Transverse colon (tissue), 4 donors: ENCODE data around the gene RPRD1B. TPM values are rescaled to one million over a fixed set of nuclear protein-coding genes. Genes with fewer than 3 reads are reported as not detected.

Experiments
- DNase-seq: peaks from one replicate; pipeline ENCODE4 v3.0.0-alpha.2; 2019
- H3K27ac ChIP-seq, 4 donors: fragments of 200-600 bp; sonication (generic); 2 replicates each; pipeline ENCODE4 v1.5.1; 2016 to 2018; ENCODE audit warnings: inconsistent platforms in 4 of 4
- H3K27me3 ChIP-seq: fragments of 200-600 bp; sonication (generic); 2 replicates; pipeline ENCODE4 v1.5.1; 2017; ENCODE audit warnings: inconsistent platforms
- H3K36me3 ChIP-seq, 4 donors: fragments of 200-600 bp; sonication (generic); 2 replicates each; pipeline ENCODE4 v1.5.1; 2017 to 2019; ENCODE audit warnings: inconsistent platforms in 4 of 4
- H3K4me1 ChIP-seq, 4 donors: fragments of 200-600 bp; sonication (generic); 2 replicates each; pipeline ENCODE4 v1.5.1; 2017 to 2020; ENCODE audit warnings: inconsistent platforms in 4 of 4
- H3K4me3 ChIP-seq, 4 donors: fragments of 200-600 bp; sonication (generic); 1 replicate in 1 of 4; 2 replicates in 3 of 4; pipeline versions ENCODE4 v1.5.1 to v1.6.1; 2017 to 2019; ENCODE audit warnings: inconsistent platforms in 4 of 4
- H3K9me3 ChIP-seq, 2 donors: fragments of 200-600 bp; sonication (generic); 2 replicates each; pipeline ENCODE4 v1.5.1; 2017 to 2019; ENCODE audit warnings: inconsistent platforms in 2 of 2
- EP300 ChIP-seq: sonication (generic); formaldehyde crosslinking; IDR thresholded peaks from one replicate; pipeline ENCODE4 v1.6.1; 2017; ENCODE audit warnings: antibody characterized with exemption, low read depth
- POLR2A ChIP-seq: fragments of 450-650 bp; IDR thresholded peaks from one replicate; pipeline ENCODE4 v1.6.1; 2016; ENCODE audit warnings: antibody characterized with exemption, mild to moderate bottlenecking, moderate library complexity
- POLR2AphosphoS5 ChIP-seq, 3 donors: sonication (generic); formaldehyde crosslinking; IDR thresholded peaks; one replicate each; pipeline ENCODE4 v1.6.1; 2016; ENCODE audit warnings: antibody characterized with exemption in 3 of 3
- WGBS, 2 donors: methylation state at CpG; one replicate each; pipeline ENCODE4 v1.1.5; 2018; ENCODE audit warnings: low coverage in 1 of 2; 5-methylcytosine and 5-hydroxymethylcytosine counted together
- in situ Hi-C, 4 donors: fragments of 200-750 bp; cut with MboI; loops; one replicate each; pipeline versions ENCODE4 v1.15.0 to v1.15.1; 2017; ENCODE audit warnings: low sequenced_read_pairs in 3 of 4, low pct_ligation_motif_present in 1 of 4, low pct_unique_long_range_greater_than_20kb in 1 of 4
- intact Hi-C: fragments of 100-400 bp; cut with DNase I; formaldehyde crosslinking; loops from one replicate; pipeline ENCODE4 v1.15.1; 2023; ENCODE audit warnings: low total_unique reads
- total RNA-seq, 4 donors: library from RNA; depleted of rRNA; stranded (reverse); fragments of >200 nt; gene quantifications; one replicate each; pipeline ENCODE4 v1.1.0, GENCODE V29; 2016
- TF ChIP-seq, protein P1 (sequence below), 5 experiments: fragments of 200-600 bp in 3 of 5; fragments of 450-650 bp in 2 of 5; sonication (generic) in 3 of 5; IDR thresholded peaks; 1 replicate in 2 of 5; 2 replicates in 3 of 5; pipeline ENCODE4 v1.5.1; 2016 to 2017; ENCODE audit warnings: antibody characterized with exemption in 5 of 5, inconsistent platforms in 3 of 5, mild to moderate bottlenecking in 2 of 5, moderate library complexity in 1 of 5

The RPRD1B gene
- total RNA-seq, 4 donors from 2014 or later: 16.5 to 35.9 (median 21.0) TPM

DNA sequence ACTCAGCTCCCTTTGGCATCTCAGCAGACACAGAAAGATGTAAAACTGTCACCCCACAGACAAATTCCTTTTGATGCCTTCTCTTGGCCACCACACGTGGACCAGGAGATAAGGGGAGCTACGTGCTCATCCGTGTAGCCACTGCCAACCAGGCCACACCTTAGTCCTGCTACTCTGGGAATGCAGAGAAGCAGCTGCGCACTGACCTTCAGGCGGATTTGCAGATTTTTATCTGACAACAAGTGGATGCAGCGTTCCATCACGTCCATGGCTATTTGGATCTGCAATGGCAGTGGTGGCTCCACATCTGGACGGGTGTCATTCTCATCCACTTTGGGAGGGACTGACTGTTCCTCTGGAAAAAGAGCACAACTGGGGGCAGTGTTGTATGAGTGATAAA, 31.1 kb upstream of the RPRD1B start:
- no peak for DNase-seq
- H3K36me3 ChIP-seq: peaks cover 0 to 49% (median 16%) of the 10 kb centered on the region in 4 donors
- no peak overlapping the region for H3K4me3 ChIP-seq
- H3K4me1 ChIP-seq: no peaks in the 10 kb centered on the region
- H3K27me3 ChIP-seq: no peaks in the 10 kb centered on the region
- TF ChIP-seq POLR2AphosphoS5 (IDR thresholded peaks at IDR 0.05) (no peak), POLR2A (no peak), EP300 (no peak)
- TF ChIP-seq, protein P1, sequence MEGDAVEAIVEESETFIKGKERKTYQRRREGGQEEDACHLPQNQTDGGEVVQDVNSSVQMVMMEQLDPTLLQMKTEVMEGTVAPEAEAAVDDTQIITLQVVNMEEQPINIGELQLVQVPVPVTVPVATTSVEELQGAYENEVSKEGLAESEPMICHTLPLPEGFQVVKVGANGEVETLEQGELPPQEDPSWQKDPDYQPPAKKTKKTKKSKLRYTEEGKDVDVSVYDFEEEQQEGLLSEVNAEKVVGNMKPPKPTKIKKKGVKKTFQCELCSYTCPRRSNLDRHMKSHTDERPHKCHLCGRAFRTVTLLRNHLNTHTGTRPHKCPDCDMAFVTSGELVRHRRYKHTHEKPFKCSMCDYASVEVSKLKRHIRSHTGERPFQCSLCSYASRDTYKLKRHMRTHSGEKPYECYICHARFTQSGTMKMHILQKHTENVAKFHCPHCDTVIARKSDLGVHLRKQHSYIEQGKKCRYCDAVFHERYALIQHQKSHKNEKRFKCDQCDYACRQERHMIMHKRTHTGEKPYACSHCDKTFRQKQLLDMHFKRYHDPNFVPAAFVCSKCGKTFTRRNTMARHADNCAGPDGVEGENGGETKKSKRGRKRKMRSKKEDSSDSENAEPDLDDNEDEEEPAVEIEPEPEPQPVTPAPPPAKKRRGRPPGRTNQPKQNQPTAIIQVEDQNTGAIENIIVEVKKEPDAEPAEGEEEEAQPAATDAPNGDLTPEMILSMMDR (IDR thresholded peaks at IDR 0.05): no peak
- H3K9me3 ChIP-seq: no peaks in the 10 kb centered on the region
- in situ Hi-C loops (no loop called here), intact Hi-C loops (no loop called here)
- WGBS, 2 donors: 88% methylated on average over 8 of the region's 8 CpGs; no CpG with 5 or more reads in 1 of the 2 donors
- no peak overlapping the region for H3K27ac ChIP-seq

DNA sequence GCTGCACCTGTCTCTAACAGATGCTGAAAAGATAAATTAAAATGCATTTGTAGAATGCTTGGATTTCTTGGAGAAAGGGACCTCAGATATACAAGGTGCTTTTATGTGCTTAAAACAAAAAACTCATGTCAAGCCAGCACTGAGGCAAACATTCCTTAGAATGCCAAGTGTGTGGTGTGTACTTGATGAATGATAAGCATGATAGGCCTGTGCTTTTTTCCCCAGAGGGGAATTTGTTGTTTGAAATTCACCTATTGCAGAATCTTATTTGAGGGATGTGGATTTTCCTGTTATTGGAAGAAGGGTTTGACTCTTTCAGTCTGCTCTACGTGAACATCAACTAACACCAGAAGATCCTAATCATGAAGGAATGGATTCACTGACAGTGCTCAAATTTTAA, 29.1 kb upstream of the RPRD1B start:
- H3K4me1 ChIP-seq: no peaks in the 10 kb centered on the region
- DNase-seq: no peak
- H3K4me3 ChIP-seq: no peak overlapping the region
- H3K27ac ChIP-seq: no peak overlapping the region
- peaks cover 0 to 32% (median 8%) of the 10 kb centered on the region in 4 donors for H3K36me3 ChIP-seq
- H3K9me3 ChIP-seq: no peaks in the 10 kb centered on the region
- intact Hi-C loops: no loop called here
- TF ChIP-seq POLR2AphosphoS5 (IDR thresholded peaks at IDR 0.05) (no peak), POLR2A (no peak), EP300 (no peak)
- TF ChIP-seq, protein P1 (IDR thresholded peaks at IDR 0.05): no peak
- H3K27me3 ChIP-seq: no peaks in the 10 kb centered on the region
- WGBS, 2 donors: 100% methylated on average over 1 of the region's 1 CpG
- in situ Hi-C loops: no loop called here

DNA sequence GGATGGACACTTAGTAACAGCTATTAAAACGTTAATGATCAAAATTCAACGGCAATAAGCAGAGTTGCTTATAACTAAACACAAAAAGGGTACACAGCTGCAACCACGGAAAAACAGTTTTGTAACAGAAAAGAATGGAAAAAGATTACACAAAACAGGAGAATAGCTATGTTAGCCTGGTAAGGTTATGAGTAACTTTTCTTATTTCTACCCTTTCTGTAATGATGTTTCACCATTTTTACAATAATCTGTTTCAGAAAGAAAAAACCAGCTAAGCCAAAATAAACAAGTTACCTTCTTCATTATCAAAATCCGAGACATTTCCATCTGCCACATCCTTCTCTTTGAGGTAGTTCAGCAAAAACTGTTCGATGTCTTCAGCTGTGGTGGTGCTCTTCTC, 27.6 kb upstream of the RPRD1B start:
- H3K36me3 ChIP-seq: peaks cover 0 to 24% (median 5%) of the 10 kb centered on the region in 4 donors
- intact Hi-C loops (no loop called here), in situ Hi-C loops (no loop called here)
- no peaks in the 10 kb centered on the region for H3K9me3 ChIP-seq
- 75 to 89% methylated on average over 5 of the region's 5 CpGs for WGBS, 2 donors
- DNase-seq: no peak
- no peak overlapping the region for H3K4me3 ChIP-seq
- no peaks in the 10 kb centered on the region for H3K27me3 ChIP-seq
- no peaks in the 10 kb centered on the region for H3K4me1 ChIP-seq
- no peak for TF ChIP-seq POLR2AphosphoS5 (IDR thresholded peaks at IDR 0.05)
- no peak overlapping the region for H3K27ac ChIP-seq

DNA sequence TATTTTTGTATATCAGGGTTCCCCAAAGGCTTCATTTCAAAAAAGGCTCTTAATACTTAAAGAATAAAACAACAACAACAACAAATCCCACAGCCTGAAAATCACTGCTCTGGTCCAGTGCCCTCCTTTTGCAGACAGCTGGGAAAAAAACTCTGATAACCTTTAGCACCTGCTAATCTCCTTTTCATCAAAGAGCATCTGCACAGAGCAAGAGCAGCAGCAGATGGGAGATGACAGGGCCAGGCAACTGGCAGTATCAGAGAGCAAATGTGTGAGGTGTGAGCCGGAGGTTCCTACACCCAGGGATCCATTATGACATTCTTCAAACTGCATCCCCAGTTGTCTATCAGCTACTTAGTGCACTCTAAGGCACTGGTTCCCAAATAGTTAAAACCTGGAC, 26.0 kb upstream of the RPRD1B start:
- H3K9me3 ChIP-seq: no peaks in the 10 kb centered on the region
- H3K36me3 ChIP-seq: peaks cover 0 to 25% (median 4%) of the 10 kb centered on the region in 4 donors
- in situ Hi-C loops (no loop called here), intact Hi-C loops (no loop called here)
- H3K4me3 ChIP-seq: no peak overlapping the region
- DNase-seq: no peak
- WGBS, 2 donors: 92% methylated on average over 1 of the region's 1 CpG; no CpG with 5 or more reads in 1 of the 2 donors
- no peaks in the 10 kb centered on the region for H3K27me3 ChIP-seq
- H3K27ac ChIP-seq: no peak overlapping the region
- H3K4me1 ChIP-seq: no peaks in the 10 kb centered on the region
- TF ChIP-seq POLR2A (no peak), EP300 (no peak), POLR2AphosphoS5 (IDR thresholded peaks at IDR 0.05) (no peak)
- TF ChIP-seq, protein P1 (IDR thresholded peaks at IDR 0.05): no peak
